WI38 (cell line): ENCODE measurements around the gene ANKH.

Experiments used
- H3K4me3 ChIP-seq: 2 replicates; pipeline ENCODE4 v1.5.1; 2011; ENCODE audit warnings: low read depth, mild to moderate bottlenecking, control low read depth, low read length
- TF ChIP-seq, protein P1 (sequence below): IDR thresholded peaks from 2 replicates; pipeline ENCODE4 v1.5.1; 2012; ENCODE audit warnings: low read depth, mild to moderate bottlenecking, control low read depth, low read length

ANKH gene

DNA sequence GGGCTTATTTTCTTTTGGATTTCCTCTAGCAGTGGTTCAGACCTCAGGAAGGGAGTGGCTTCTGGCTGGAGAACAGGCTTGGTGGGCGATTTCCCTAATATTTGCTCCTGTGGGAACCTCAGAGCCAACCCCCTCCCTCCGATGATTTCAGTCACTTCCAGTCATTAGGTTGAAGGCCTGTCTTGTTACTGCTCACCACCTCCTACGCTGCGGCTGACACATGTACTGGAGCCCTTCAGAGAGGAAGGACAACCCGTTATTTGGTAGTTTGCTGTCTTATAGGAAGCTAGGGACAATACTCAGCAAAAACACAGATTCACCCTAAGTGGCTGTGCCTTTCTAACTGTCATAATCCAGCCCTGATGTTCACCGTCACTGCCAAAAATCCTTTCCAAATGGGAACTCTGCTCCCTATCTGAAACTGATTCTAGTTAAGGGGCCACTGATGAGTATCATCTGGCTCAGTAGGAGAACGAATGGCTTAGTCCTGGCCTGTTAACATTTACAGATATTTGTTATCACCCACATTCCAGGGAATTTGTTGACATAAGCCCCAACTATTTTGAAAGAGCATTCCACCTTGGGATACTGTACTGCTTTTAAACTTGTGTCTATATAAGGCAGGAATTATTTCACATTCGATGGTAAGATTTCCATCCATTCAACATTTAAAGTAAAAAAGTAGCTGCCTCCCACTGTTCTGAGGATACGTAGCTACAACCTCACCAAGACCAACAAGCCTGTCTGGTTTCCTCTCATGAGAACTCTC, 29.3 kb upstream of the ANKH start:
- TF ChIP-seq, protein P1, sequence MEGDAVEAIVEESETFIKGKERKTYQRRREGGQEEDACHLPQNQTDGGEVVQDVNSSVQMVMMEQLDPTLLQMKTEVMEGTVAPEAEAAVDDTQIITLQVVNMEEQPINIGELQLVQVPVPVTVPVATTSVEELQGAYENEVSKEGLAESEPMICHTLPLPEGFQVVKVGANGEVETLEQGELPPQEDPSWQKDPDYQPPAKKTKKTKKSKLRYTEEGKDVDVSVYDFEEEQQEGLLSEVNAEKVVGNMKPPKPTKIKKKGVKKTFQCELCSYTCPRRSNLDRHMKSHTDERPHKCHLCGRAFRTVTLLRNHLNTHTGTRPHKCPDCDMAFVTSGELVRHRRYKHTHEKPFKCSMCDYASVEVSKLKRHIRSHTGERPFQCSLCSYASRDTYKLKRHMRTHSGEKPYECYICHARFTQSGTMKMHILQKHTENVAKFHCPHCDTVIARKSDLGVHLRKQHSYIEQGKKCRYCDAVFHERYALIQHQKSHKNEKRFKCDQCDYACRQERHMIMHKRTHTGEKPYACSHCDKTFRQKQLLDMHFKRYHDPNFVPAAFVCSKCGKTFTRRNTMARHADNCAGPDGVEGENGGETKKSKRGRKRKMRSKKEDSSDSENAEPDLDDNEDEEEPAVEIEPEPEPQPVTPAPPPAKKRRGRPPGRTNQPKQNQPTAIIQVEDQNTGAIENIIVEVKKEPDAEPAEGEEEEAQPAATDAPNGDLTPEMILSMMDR, result no peak
- peak overlapping the region; percentile 21; the same call in 1 of the 2 replicates for H3K4me3 ChIP-seq

DNA sequence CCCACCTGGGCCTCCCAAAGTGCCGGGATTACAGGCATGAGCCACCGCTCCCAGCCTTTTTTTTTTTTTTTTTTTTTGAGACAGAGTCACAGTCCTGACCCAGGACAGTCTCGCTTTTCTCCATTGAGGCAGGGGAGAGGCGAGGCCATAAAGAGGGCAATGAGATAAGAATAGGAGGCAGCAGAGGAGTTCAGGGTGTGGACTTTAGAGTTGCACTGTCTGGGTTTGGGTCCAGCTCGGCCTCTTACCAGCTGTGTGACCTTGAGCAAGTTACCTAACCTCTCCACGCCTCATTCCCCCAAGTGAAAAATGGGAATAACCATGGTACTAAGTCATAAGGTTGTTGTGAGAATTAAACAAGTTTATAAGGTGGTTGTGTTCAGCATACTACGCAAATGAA, 24.6 kb upstream of the ANKH start:
- no peak overlapping the region for H3K4me3 ChIP-seq
- TF ChIP-seq, protein P1, result no peak

DNA sequence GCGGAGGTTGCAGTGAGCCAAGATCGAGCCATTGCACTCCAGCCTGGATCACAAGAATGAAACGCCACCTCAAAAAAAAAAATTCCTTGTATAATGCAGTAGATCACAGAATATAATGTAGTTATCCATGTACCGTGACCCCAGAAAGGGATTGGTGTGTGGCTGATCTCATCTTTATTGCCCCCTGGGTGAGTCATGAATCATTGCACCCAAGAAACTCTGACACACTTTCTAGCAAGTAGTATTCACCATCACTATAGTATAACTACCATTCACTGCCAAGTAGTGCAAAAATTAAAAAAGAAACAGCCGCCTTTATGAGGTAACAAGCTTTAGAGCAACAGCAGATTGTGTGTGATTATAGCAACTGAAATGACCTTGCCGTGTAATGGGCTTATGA, 23.7 kb upstream of the ANKH start:
- TF ChIP-seq, protein P1, result no peak

DNA sequence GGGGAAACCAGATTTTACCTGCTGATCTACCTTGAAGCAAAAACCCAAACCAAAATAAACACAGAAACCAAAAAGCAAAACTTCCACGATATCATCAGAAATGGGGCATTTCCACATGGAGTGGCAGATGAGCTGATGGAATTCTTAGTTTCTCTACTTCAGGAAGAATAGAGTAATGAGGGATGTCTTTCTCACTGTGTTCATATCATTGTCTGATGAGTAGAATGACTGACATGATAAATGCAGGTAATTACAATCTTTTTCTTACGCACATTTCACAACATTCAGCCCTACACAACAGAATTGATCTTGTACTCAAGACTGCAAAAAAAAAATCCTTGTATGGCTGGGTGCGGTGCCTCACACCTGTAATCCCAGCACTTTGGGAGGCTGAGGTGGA, 23.2 kb upstream of the ANKH start:
- H3K4me3 ChIP-seq, result no peak overlapping the region
- TF ChIP-seq, protein P1, result no peak

More for the DNA sequence above, 23.7 kb upstream of the ANKH start:
- H3K4me3 ChIP-seq, result no peak overlapping the region

DNA sequence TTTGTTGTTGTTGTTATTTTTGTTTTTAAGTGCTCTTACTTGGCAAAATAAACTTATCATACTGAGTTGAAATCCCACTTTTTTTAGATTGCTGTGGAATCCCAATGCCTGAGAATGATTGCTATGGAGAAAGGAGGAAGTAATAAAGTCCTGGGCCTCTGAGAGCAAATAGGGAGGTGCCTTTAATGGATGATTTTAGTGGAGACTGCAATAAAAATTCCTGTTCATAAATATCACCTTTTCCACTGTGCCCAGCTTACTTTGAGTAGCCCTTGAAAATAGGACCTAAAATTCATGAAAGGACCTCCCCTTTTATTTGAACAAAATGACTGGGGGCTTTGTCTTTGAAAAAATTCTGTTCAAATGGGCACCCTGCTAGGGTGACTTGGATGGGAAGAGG, 21.8 kb upstream of the ANKH start:
- H3K4me3 ChIP-seq, result no peak overlapping the region
- TF ChIP-seq, protein P1, result no peak

DNA sequence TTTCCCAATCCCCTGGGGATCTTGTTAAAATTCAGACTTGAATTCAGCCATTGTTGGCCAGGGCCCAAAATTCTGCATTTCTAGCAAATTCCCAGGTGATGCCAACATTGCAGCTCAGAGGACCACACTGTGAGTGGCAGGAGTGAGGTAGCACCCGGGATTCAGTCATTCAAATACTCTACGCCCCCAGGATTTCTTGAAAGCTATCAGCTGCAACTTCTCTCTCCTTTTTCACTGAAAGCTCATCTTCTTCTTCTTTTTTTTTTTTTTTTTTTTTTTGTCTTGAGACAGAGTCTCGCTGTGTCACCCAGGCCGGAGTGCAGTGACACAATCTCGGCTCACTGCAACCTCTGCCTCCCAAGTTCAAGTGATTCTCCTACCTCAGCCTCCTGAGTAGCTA, 19.3 kb upstream of the ANKH start:
- no peak overlapping the region for H3K4me3 ChIP-seq
- TF ChIP-seq, protein P1, result no peak

DNA sequence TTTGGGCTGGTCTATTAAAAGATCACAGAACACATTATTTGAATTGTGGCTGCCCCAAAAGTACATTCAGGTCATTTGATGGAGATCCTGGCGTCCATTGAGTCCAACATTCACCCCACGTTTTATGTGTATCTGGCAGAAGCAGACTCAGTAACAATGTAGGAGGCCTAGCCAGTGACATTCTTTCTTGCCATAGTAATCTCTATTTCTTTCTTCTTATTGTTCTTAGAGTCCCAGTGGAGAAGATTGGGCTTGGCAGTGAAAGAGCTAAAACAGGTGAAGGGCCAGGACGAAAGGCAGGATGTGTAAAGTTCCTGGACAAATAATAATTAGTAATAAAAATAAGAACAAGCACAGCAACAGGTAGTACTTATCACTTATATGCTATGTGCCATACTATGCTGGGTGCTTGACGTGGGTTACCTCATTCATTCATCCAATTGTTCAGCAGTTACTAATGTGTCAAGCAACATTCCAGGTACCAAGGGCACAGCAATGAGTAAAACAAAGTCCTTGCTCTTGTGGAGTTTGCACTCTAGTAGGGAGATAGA, 12.6 kb upstream of the ANKH start:
- TF ChIP-seq, protein P1, result no peak
- H3K4me3 ChIP-seq, result no peak overlapping the region
